Measurements from ENCODE around the gene C1QTNF8.

The C1QTNF8 gene

GRCh38 chr16:1132431-1132830 lies 36.4 kb upstream of the C1QTNF8 start:
- Histone ChIP-seq H3K4me2 (ENCODE audit: low read length) (no peak overlapping the region), H3K79me2 (ENCODE audit: insufficient read depth, low read length) (no peaks in the 10 kb centered on the region), H4K20me1 (ENCODE audit: insufficient read depth, low read length) (no peaks in the 10 kb centered on the region), H3K27me3 (ENCODE audit: insufficient read depth, low read length) (peaks cover 3% of the 10 kb centered on the region; the same call in 1 of the 2 replicates), H3K9ac (ENCODE audit: low read length) (no peak overlapping the region), H2AFZ (ENCODE audit: low read length) (no peak overlapping the region), H3K9me2 (ENCODE audit: low read depth, low read length) (no peaks in the 10 kb centered on the region), H3K4me3 (ENCODE audit: low read depth, low read length, poor library complexity, severe bottlenecking) (no peak overlapping the region), H3K27ac (ENCODE audit: low read depth, low read length, poor library complexity, severe bottlenecking) (no peak overlapping the region), H3F3A (ENCODE audit: insufficient read depth, low read length) (no peaks in the 10 kb centered on the region), H3K36me3 (ENCODE audit: insufficient read depth, low read length) (no peaks in the 10 kb centered on the region), H3K9me3 (ENCODE audit: low read length) (no peaks in the 10 kb centered on the region), H3K4me1 (ENCODE audit: insufficient read depth, low read length, severe bottlenecking) (no peaks in the 10 kb centered on the region)
- TF ChIP-seq EZH2 (IDR thresholded peaks at IDR 0.05; ENCODE audit: borderline replicate concordance, low read length) (no peak), CTCF (IDR thresholded peaks at IDR 0.05; ENCODE audit: low read length) (no peak)

- no peaks in the 10 kb centered on the region for H3K9me3 ChIP-seq (ENCODE audit: low read length)
- H3K27me3 ChIP-seq (ENCODE audit: insufficient read depth, low read length) = peaks cover 3% of the 10 kb centered on the region; the same call in 1 of the 2 replicates
- no peak overlapping the region for H3K4me3 ChIP-seq (ENCODE audit: low read depth, low read length, poor library complexity, severe bottlenecking)
- no peaks in the 10 kb centered on the region for H3K9me2 ChIP-seq (ENCODE audit: low read depth, low read length)
- no peaks in the 10 kb centered on the region for H3K79me2 ChIP-seq (ENCODE audit: insufficient read depth, low read length)
- TF ChIP-seq EZH2 (IDR thresholded peaks at IDR 0.05; ENCODE audit: borderline replicate concordance, low read length) (no peak), CTCF (IDR thresholded peaks at IDR 0.05; ENCODE audit: low read length) (no peak)
- H3K4me1 ChIP-seq (ENCODE audit: insufficient read depth, low read length, severe bottlenecking) = no peaks in the 10 kb centered on the region
- no peak overlapping the region for H3K4me2 ChIP-seq (ENCODE audit: low read length)
- no peaks in the 10 kb centered on the region for H3K36me3 ChIP-seq (ENCODE audit: insufficient read depth, low read length)
- no peaks in the 10 kb centered on the region for H4K20me1 ChIP-seq (ENCODE audit: insufficient read depth, low read length)
- H3K27ac ChIP-seq (ENCODE audit: low read depth, low read length, poor library complexity, severe bottlenecking) = no peak overlapping the region
- no peak overlapping the region for H3K9ac ChIP-seq (ENCODE audit: low read length)
- no peaks in the 10 kb centered on the region for H3F3A ChIP-seq (ENCODE audit: insufficient read depth, low read length)
- H2AFZ ChIP-seq (ENCODE audit: low read length) = no peak overlapping the region
These were observed 35.4 kb upstream of the C1QTNF8 start for GRCh38 chr16:1131378-1131994.

GRCh38 chr16:1130382-1130781 lies 34.3 kb upstream of the C1QTNF8 start:
- Histone ChIP-seq H3K4me2 (ENCODE audit: low read length) (no peak overlapping the region), H3K27me3 (ENCODE audit: insufficient read depth, low read length) (no peaks in the 10 kb centered on the region), H3K36me3 (ENCODE audit: insufficient read depth, low read length) (no peaks in the 10 kb centered on the region), H3K9me3 (ENCODE audit: low read length) (no peaks in the 10 kb centered on the region), H3K4me1 (ENCODE audit: insufficient read depth, low read length, severe bottlenecking) (no peaks in the 10 kb centered on the region), H3K9ac (ENCODE audit: low read length) (no peak overlapping the region), H3K27ac (ENCODE audit: low read depth, low read length, poor library complexity, severe bottlenecking) (no peak overlapping the region), H3K4me3 (ENCODE audit: low read depth, low read length, poor library complexity, severe bottlenecking) (no peak overlapping the region), H3K9me2 (ENCODE audit: low read depth, low read length) (no peaks in the 10 kb centered on the region), H3F3A (ENCODE audit: insufficient read depth, low read length) (no peaks in the 10 kb centered on the region), H2AFZ (ENCODE audit: low read length) (no peak overlapping the region), H4K20me1 (ENCODE audit: insufficient read depth, low read length) (no peaks in the 10 kb centered on the region), H3K79me2 (ENCODE audit: insufficient read depth, low read length) (no peaks in the 10 kb centered on the region)
- TF ChIP-seq CTCF (IDR thresholded peaks at IDR 0.05; ENCODE audit: low read length) = no peak

All from OCI-LY1 (cell line).